ENCODE measurements around the gene NKX1-1.

The NKX1-1 gene

GRCh38 chr4:1370321-1371124, 35.7 kb downstream of the NKX1-1 start:
- no peak for DNase-seq

DNA sequence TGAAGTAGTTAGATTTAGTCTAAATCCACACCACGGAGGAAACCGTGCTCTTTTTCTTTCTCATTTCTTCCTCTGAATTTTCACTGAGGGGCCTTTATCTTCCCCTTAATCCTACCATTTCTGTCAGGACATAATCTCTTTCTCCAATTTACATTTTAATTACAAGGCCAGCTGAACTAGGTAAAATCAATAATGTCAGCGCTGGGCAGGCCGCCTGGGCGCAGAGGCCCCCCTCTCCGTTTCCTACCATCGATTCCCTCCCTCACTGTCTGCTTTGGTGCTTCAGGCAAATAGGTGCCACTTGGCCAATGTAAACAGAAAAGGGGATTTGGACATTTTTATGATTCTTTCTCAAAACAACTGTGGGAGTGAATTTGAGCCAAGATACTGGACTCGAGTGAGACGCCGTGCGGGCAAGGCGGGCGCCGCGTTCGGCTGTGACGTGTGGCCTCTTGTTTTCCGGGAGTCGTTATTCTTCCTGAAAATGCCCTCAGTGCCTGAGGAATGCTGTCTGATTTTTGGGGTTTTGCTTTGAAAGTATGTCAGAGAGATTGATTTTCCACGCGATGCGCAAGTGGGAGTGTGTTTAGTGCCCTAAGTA, 36.7 kb downstream of the NKX1-1 start:
- no peak for DNase-seq

DNA sequence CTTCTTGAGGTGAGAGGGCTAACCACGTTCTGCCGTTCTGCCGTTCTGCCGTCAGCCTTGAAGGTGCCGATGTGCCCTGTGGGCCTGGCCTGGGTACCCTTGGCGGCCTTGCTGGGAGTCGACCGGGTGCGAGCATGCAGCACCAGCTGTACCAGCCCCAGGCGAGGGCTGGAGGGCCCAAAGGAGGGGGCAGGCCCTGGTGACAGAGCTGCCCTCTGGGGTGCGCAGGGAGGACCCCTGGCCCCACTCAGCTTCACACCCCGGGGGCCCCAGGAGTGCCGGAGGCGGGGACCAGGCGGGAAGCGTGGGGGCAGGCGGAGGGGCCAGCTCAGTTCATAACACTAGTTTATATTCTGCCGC, 37.2 kb downstream of the NKX1-1 start:
- DNase-seq: no peak

- DNase-seq: no peak
Measured at GRCh38 chr4:1368421-1369090, 37.7 kb downstream of the NKX1-1 start.

DNA sequence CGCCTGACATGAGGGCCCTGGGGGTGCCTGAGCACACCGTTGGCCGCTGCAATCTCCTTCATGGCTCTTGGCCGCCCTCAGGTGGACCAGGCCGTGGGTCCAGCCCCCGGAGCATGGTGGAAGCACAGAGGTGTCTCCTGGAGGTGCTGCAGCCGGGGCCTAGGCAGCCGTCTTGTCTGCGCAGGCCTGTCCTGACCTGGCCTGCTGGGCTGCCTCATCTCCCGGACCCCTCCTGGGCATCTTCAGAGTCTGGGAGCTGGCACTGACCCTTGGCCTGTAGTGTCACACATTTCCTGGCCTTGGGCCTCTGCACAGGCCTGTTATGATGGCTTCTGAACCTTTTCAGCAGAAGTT, 38.3 kb downstream of the NKX1-1 start:
- no peak for DNase-seq

GRCh38 chr4:1367230-1367935, 38.9 kb downstream of the NKX1-1 start:
- no peak for DNase-seq

- DNase-seq: no peak
Measured at GRCh38 chr4:1366371-1367229, 39.6 kb downstream of the NKX1-1 start.

DNA sequence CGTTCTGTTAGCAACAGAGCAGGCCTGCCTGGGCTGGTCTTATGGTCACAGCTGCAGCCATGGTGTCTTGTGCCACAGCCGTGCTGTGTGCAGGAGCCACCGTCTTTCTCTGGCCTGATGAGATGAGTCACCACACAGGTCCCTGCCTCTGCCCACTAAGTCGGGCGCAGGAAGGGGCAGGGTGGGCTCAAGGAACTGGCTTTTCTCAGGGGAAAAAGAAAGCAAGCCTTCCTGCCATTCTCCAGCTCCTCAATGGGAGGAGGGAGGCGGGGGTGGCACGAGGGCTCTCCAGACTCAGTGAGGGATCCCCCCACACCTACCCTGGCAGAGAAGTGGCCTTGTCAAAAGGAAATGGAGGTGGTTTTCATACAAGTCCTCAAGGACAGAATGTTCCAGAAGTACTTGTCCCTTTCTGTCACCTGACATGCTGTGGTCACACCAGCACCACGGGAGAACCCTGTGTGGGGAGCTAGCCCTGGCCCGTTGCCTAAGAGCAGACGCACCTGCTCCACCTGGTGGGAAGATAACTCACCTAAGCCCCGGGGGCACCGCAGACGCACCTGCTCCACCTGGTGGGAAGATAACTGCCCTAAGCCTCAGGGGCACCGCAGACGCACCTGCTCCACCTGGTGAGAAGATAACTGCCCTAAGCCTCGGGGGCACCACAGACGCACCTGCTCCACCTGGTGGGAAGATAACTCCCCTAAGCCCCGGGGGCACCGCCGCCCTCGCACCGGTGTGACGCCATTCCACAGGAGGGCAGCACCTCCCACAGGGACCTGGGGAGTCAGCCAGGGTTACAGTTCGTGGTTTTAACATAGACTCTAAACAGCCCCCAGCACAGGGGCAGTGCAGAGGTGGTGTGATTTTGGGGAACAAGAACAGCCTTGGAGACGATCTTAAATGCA, 40.7 kb downstream of the NKX1-1 start:
- no peak for DNase-seq

DNA sequence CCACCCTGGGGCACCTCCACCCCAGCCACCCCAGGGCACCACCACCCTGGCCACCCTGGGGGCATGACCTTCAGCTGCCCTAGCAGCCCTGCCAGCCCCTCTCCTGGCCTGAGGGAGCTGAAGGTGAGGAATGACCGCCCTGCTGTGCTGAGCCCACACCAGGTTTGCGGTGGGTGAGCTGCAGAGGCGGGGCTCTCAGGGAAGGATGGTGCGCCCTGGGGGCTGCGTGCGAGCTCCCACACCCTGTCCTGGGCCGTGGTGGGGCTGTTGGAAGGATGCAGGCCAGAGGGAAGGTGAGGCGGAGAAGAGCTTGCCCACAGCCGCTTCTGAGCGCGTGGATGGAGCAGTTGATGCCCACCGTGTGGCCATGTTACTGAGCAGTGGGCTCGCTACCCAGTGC, 41.5 kb downstream of the NKX1-1 start:
- DNase-seq: no peak

- DNase-seq: no peak
Measured at GRCh38 chr4:1364217-1364616, 42.0 kb downstream of the NKX1-1 start.

DNA sequence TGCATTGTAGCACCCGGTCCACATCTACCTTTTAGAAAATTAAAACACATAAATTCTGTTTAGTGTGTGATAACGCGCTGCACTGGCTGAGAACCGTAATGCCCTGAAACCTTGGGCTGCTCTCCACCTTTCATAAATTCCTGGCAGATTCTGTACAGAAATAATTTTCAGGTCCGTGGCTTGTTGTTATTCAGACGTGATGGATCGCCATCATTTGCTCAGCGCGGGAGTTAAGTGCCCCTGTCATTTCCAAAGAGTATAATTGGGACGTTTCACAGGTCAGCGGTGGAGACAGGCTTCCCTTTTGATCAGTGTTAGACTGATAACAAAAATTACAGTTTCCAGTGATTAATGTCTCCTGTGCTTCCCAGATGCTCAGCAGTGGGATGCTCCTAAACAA, 42.7 kb downstream of the NKX1-1 start:
- DNase-seq: no peak

- no peak for DNase-seq
Measured at GRCh38 chr4:1362521-1362920, 43.7 kb downstream of the NKX1-1 start.

DNA sequence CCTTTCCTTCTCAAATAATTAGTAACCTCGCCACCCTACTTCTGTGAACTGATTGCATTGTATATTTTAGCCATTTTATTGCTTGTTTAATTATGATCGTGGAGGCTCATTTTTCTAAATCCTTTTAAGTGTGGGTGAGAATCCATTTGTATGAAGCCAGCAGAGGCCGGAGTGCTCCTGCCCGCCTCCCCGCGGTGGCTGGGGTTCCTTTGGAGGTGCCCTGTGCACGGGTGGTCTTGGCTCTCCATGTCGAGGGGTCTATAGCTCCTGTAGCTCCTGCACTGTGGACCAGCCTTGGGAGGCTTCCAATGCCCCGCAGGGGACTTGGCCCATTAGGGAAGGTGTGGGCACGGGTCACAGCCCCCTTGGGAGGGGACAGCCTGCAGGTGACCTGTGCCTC, 44.2 kb downstream of the NKX1-1 start:
- no peak for DNase-seq

DNA sequence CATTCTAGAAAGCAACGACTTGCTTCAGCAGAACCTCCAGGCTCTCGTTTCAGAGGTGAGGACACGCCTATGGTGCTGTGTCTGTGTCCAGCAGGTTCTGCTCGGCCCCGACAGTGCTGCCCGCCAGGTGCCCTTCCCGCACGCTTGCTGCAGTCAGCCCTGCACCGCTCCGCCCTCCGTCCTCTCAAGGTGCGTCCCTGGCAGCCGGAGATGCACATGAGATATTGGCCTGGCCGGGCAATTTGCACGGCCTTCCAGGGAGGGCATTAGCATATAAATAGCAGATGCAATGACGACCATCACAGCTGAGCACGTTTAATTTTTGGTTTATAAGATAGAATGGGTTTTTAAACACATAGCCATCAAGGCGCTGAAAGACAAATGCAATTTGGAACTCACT, 44.8 kb downstream of the NKX1-1 start:
- DNase-seq: no peak

- DNase-seq: no peak
Measured at GRCh38 chr4:1360423-1361283, 45.6 kb downstream of the NKX1-1 start.

GRCh38 chr4:1359976-1360375, 46.3 kb downstream of the NKX1-1 start:
- DNase-seq: no peak

- no peak for DNase-seq
Measured at GRCh38 chr4:1359144-1359501, 47.1 kb downstream of the NKX1-1 start.

GRCh38 chr4:1358421-1359143, 47.7 kb downstream of the NKX1-1 start:
- DNase-seq: no peak

- no peak for DNase-seq
Measured at GRCh38 chr4:1357356-1358248, 48.6 kb downstream of the NKX1-1 start.
